ENCODE data around the gene CRACDL.

The CRACDL gene

DNA sequence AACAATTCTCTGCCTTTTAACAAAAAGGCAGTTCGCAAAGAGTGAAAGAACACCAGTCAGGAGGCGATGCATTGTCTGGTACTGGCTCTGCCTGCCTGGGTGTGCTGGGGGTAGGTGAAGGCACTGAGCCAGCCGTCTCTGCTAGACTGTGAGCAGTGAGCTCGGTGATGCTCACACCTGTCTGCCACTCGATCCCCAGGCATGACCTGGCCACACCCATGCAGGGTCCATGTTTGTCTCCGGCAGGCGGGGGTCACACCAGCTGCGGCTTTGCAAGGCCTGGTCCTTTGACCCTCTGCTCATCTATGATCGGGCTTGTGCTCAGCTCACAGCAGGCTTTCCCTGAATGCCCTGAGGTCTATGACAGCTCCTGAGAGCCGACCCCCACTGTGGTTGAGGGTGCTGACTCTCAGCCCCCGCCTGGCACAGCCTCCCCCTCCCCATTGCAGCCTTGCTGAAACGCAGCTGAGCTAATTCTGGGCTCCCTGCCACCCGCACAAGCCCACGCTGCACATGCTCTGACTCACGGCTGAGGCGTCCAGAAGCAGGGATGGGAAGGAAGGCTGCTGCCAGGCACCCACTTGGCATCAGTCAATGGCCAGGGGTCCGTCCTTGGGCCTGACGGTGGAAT lies 23.7 kb downstream of the CRACDL start:
- no peak overlapping the region for H3K27ac ChIP-seq
- no peak for TF ChIP-seq CTCF (IDR thresholded peaks at IDR 0.05)
- H3K4me3 ChIP-seq = no peak overlapping the region
- DNase-seq (ENCODE audit: low spot score) = no peak

- Histone ChIP-seq H3K4me3 (no peak overlapping the region), H3K27ac (no peak overlapping the region)
- DNase-seq (ENCODE audit: low spot score) = no peak
- no peak for TF ChIP-seq CTCF (IDR thresholded peaks at IDR 0.05)
These were observed 24.5 kb downstream of the CRACDL start for GRCh38 chr2:98911376-98912154.

GRCh38 chr2:98911126-98911375 lies 25.0 kb downstream of the CRACDL start:
- Histone ChIP-seq H3K27ac (no peak overlapping the region), H3K4me3 (no peak overlapping the region)
- DNase-seq (ENCODE audit: low spot score) = no peak
- TF ChIP-seq CTCF (IDR thresholded peaks at IDR 0.05) = no peak

DNA sequence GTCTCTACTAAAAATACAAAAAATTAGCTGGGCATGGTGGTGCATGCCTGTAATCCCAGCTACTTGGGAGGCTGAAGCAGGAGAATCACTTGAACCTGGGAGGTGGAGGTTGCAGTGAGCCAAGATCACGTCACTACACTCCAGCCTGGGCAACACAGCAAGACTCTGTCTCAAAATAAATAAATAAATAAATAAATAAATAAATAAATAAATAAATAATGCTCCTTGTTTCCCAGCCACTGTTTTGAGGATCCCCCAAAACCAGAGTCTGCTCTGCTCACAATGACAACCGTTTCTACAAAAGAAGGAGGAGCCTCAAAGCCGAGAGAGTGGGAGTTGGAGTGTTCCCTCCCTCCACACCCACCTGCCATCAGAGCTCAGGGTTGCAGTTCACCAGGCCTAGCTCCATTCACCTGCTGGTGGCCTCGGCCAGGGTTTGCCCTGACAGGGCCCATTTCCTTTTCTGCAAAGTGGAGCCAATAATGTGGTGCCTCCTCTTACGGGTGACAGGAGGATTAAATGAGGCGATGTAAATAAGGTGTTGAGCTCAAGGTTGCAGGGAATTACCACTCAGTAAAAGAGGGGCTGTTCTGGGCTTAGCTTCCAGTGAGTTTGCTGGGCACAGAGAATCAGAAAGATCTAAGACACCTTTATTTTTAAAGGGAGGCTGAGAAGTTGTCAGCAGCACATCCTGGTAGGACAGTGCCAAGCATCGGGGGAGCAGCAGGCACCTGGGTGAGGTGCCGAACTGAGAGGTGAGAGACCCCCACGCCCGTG lies 25.5 kb downstream of the CRACDL start:
- no peak overlapping the region for H3K4me3 ChIP-seq
- no peak for TF ChIP-seq CTCF (IDR thresholded peaks at IDR 0.05)
- no peak overlapping the region for H3K27ac ChIP-seq
- DNase-seq (ENCODE audit: low spot score) = no peak

- DNase-seq (ENCODE audit: low spot score) = no peak
- Histone ChIP-seq H3K4me3 (no peak overlapping the region), H3K27ac (no peak overlapping the region)
- no peak for TF ChIP-seq CTCF (IDR thresholded peaks at IDR 0.05)
These were observed 26.5 kb downstream of the CRACDL start for GRCh38 chr2:98909317-98910211.

GRCh38 chr2:98908931-98909316 lies 27.1 kb downstream of the CRACDL start:
- Histone ChIP-seq H3K27ac (no peak overlapping the region), H3K4me3 (no peak overlapping the region)
- TF ChIP-seq CTCF (IDR thresholded peaks at IDR 0.05) = no peak
- DNase-seq (ENCODE audit: low spot score) = no peak

All from coronary artery (tissue), 2 donors.